ENCODE results near the gene CIP2A.

DNA sequence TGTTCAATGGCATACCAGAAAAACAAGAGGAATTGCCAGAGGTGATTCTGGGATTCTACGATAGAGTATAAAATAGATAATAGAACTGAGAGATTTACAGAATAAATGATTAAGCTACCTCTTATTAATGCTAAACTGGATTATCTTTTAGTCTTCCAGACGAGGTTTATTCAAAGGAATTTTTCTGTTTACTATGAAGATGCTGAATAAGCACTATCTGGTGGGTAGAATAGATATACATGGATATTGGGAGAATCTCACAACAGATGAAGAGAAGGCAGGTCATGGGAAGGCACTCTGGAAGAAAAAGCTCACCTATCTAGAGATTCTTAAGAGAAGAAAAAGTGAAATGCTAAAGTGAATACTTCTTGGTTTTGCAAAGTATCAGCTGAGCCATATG lies 11.2 kb downstream of the CIP2A start:
- TF ChIP-seq, protein P1, sequence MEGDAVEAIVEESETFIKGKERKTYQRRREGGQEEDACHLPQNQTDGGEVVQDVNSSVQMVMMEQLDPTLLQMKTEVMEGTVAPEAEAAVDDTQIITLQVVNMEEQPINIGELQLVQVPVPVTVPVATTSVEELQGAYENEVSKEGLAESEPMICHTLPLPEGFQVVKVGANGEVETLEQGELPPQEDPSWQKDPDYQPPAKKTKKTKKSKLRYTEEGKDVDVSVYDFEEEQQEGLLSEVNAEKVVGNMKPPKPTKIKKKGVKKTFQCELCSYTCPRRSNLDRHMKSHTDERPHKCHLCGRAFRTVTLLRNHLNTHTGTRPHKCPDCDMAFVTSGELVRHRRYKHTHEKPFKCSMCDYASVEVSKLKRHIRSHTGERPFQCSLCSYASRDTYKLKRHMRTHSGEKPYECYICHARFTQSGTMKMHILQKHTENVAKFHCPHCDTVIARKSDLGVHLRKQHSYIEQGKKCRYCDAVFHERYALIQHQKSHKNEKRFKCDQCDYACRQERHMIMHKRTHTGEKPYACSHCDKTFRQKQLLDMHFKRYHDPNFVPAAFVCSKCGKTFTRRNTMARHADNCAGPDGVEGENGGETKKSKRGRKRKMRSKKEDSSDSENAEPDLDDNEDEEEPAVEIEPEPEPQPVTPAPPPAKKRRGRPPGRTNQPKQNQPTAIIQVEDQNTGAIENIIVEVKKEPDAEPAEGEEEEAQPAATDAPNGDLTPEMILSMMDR (IDR thresholded peaks at IDR 0.05) = no peak
- no peak for TF ChIP-seq ZFX (IDR thresholded peaks at IDR 0.05; ENCODE audit: borderline replicate concordance)
